DMS 273 (cell line): ENCODE measurements around the gene PALLD.

Experiments
- DNase-seq: peaks from one replicate; lab custom pipeline; 2025; ENCODE audit not compliant: unreplicated experiment; lab: John Stamatoyannopoulos, UW

The PALLD gene

DNA sequence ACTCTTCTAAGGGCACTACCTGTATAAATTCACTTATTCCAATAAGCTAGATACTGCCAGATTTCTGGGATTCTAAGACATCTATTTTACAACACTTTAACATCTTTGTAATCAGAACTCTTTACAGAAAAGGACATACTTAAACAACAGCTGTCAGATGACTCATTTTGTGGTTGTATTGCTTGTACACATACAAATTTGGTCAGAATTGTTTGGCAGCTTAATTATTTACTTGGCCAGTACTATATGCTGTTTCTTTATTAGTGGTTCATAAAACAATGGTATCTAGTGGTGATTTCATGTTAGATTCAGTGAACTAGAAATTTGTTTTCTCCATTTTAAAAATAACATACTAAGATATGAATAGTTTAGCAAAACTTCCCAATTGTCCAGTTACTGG is 27.2 kb downstream of the PALLD start:
- peak; percentile 40 for DNase-seq

- peak; percentile 42 for DNase-seq
These were observed 28.0 kb downstream of the PALLD start for GRCh38 chr4:168524897-168525296.

DNA sequence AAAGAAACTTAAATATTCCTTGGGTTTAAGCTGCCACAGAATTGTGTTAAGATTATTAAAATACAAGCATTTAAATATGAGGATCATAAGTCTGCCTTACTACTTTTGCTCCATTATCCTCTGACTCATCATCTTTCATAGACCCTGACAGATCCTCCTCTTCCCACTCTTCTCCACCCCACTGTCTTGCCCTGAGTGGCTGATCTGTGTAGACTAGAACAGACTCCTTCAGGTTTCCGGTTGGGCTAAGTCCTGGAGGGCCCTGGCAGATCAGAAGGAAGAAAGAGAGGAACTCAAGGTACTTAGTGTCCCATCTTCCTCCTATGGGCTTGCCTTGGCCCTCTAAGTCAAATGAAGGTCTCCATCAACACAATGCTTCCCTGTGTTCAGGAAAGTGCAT is 30.7 kb downstream of the PALLD start:
- no peak for DNase-seq

DNA sequence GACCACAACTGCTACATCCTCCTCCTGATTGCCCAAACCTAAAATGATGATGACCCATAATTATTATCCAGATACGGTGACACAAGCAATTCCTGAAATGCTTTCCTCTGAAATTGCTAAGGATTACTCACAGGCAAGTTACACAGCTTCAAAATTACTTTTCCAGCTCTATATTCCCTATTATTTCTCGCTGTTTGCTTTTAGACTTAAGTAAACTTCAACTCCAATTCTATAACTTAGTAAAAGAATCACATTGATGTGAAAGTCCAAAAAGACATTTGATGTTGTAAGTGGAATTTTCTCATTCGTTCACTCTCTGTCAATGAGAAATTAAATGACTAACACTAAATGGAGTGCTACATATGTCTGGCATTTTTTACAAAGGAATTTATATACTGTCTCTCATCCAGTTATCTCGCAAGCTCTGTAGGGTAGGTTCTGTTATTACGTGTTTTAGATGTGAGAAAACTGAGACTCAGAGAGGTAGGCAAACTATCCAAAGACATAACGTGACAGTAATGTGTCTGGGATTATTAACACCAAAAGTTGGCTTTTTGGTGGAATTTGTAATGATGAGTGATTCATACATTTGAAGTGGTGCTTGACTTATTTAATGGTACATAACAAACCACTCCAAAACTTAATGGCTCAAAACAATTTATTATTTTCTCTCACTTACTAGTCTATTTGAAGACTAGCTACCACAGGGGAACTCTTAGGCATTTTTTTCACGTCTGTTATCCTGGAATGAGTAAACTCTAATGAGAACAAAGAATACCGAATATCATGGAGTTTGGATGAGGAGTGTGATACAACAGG is 31.5 kb downstream of the PALLD start:
- DNase-seq, result no peak

DNA sequence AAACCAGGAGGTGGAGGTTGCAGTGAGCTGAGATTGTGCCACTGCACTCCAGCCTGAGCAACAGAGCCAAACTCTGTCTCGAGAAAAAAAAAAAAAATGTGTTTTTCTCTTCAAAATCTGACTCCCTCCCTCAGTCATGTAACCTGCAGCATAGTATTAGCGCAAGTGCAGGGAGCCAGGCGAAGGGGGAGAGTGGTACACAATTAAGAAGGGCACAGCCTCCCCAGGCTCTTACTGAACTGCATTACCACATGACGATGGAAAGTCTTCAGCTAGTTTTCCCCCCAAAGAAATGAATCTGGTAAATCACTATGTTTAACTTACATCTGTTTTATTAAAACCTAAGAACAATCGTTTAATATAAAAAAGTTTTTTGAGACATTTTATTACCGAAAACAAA is 32.4 kb downstream of the PALLD start:
- no peak for DNase-seq

GRCh38 chr4:168531305-168531704 is 34.5 kb downstream of the PALLD start:
- no peak for DNase-seq

DNA sequence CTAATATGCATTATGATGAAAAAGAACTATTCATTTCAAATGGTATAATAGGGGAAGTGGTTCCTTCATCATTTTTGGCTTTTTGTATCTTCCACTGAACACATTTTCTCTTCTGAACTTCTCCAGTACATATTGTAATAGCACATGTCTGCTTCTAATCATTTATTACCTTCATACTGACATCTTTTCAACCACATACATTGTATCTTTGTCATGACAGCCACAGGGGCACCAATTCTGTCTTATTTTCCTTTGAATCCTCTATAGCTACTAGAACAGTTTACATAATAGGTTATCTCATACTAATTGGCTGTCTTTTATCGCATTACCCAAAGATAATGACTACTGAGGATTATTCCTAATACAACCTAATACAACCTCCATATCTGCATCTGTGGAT is 37.7 kb downstream of the PALLD start:
- DNase-seq, result no peak

DNA sequence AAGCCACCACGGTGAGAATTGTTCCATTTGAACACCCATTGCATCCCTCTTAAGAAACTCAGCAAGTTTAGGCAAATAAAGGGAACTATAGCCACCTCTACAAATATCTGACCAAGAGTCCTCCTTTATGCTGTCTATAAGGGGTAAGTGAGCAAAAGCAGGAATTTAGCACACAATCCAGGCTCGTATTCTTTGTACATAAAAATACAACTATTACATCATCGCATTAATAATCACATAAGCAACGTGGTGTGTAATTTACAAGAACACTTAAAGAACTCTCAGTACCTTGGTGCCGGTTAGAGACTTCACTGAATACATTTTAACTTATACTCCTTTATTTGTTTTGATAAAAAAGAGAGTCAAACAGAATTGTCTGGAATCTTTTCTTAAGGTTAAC is 38.8 kb downstream of the PALLD start:
- no peak for DNase-seq

DNA sequence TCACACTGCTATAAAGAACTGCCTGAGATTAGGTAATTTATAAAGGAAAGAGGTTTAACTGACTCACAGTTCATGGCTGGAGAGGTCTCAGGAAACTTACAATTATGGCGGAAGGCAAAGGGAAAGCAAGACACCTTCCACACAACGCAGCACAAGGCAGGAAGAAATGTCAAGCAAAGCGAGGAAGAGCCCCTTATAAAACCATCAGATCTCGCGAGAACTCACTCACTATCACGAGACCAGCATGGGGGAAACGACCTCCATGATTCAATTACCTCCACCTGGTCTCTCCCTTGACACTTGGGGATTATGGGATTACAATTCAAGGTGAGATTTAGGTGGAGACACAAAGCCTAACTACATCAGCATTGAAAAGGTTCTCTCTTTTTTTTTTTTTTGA is 39.6 kb downstream of the PALLD start:
- DNase-seq, result no peak

GRCh38 chr4:168537086-168537485 is 40.2 kb downstream of the PALLD start:
- DNase-seq, result no peak

DNA sequence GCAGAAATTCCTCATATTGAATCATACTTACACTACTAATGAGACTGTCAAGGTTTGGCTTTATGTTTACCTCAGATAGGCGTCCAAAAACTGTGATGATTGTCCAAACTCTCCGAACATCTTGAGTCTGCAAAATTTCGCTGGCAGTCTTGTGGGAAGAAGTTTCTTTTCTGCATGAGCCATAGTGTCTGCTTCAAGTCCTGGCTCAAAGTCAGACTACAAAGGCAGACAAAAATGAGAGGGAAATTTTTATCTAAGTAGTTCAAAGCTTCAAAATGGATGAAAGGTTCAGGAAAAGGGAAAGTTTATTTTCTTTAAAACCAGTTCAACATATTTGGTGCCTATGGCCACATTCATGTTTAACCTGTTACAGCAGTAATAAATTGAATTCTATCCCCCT is 40.7 kb downstream of the PALLD start:
- DNase-seq, result peak; percentile 12

GRCh38 chr4:168538632-168539031 is 41.8 kb downstream of the PALLD start:
- DNase-seq, result peak; percentile 19

- peak; percentile 60 for DNase-seq
These were observed 43.2 kb downstream of the PALLD start for GRCh38 chr4:168540086-168540485.

DNA sequence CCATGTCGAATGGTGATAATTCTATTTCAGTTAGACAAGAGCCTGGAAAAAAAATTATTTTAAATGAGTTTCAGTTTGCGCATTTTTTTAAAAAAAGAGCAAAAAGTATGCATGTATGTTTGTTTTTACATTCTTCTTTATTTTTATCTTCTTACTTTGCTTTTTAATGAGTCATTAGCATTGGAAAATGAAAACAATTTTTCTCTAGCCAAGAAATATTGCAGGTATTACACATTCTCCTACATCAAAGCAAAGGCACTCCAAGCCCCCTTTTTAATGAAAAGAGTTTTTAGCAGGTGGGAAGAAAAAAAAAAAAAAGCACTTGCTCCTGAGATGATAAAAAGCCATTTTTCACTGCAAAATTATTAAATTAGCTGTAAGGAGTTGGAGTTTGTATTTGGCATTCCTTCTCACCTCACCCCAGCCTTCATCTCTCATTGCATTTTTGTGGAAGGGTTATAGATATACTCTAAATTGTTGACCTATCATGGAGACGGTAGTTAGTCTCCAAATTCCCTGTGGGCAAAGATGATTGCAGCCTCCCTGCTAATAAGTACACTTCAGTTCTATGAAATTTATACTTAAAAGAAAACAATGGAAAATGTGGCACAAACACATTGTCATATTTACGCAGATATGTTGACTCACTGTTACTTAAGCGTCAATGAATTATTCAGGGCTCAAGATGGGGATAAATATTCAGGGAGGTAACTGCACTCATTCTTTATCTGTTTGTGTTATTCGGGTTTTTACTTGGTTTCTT is 43.8 kb downstream of the PALLD start:
- no peak for DNase-seq

DNA sequence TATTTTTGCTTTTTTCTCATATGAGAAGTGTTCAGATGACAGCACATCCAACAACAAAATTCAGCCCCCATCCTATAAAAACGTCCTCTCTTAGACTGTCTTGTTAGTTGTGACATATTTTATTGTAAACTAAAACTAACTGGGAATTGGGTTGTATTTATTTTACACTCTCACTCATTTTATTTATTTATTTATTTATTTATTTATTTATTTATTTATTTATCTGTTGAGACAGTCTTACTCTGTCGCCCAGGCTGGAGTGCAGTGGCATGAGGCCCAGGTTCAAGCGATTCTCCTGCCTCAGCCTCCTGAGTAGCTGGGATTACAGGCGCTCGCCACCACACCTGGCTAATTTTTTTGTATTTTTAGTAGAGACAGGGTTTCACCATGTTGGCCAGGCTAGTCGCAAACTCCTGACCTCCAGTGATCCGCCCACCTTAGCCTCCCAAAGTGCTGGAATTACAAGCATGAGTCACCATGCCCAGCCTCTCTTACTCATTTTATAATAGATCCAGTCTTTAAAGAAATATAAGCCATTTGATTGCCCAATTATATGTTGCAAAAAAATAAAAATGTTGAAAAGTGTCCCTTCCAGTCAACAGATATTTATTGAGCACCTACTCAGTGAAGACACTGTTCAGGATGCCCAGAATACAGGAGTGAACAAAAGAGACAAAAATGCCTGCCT is 44.6 kb downstream of the PALLD start:
- no peak for DNase-seq

DNA sequence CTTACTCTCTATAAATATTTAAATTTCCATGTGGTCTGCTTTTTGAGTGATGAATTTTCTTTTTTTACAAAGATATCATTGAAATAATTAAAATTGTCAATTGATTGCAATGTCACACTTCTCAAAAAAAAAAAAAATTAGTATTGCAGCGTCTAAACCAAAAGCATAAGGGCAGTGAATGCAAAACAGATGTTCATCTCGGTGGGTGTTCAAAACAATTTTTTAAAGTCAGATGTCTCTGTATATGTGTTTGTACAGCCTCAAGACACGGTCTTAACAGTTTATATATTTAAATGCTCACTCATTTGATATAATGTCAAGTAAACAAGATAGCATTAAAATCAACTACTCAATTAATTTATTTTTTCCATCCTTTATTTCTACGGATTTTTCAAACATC is 52.3 kb downstream of the PALLD start:
- peak; percentile 68 for DNase-seq

- DNase-seq, result peak; percentile 60
These were observed 53.4 kb downstream of the PALLD start for GRCh38 chr4:168550064-168550766.

DNA sequence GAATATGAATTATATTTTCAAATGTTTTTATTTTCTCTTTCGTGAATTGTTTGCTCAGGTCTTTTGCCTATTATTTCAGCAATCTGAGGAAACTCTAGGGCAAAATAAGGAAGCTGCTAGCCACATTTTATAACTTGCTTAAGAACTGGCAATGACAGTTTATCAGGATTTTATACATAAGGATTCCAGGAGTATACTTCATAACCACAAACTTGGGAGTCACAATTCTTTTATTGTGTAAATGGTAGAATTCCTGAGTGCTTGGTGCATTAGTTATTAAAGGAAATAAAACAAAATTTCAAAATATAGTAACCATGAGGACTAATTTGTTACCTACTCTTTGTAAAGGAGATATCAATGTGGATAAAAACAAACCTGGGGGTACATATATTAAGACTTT is 54.4 kb downstream of the PALLD start:
- DNase-seq, result no peak

DNA sequence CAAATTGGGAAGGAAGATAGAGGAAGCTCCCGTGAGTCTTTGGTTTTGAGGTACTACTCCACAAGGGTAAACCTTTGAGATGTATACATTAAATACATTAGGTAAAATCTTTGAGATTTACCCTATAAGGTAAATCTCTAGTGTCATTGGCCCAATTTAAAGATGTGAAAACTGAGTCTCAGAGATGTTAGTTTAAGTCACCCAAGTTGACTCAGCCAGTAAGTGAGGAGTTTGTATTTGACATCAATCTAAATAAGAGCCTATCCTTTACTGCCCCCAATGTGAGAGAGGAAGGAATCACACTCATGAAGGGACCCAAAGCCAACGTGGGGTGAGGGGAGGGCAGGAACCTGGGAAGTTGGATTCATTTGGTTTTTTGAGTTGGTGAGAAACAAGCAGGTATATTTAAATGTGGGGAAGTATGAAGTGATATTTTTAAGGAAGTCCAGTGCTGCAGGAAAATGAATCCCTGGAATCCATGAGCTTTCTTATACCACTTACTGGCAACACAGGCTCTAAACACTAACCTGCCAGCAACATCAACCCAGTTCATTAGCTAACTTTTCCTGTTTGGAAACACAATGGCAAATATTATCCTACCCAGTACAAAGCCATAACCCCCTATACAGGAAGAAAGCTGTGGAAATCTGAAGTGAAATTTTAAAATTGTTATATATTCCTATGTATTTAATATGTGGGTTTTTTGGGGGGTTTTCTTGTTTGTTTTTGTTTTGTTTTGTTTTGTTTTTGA is 55.3 kb downstream of the PALLD start:
- peak; percentile 74 for DNase-seq

DNA sequence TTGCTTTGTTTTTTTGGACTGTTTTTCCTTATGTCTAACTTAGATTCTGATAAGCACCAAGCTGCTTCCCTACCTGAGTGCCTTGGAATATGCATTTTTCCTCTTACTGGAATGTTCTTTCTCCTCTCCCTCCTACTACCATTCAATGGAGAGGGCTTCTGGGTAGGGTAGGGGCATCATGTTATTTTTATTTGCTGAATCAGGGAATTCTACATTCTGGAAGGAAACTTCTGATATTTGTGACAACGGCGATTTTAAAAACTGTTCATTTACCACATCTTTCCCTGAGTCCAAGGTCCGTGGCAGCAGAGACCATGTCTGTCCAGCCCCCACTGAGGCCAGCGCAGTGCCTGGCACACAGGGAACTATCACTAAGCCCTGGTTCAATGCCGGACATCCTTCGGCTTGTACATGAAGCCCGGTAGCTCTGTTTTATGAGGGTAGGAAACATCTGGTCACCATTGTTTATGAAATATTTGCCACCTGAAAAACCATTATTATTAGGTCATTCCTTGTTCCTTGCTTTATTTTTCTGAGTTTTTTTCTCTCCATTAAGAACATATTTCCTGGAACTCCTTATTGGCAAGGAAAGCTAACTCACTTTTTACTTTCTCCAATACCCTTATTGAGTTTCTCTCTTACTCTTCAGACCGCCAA is 57.0 kb downstream of the PALLD start:
- DNase-seq, result no peak
